Cardiac septum (tissue), 1 donor: ENCODE data around the gene KLF2. TPM values are rescaled to one million over a fixed set of nuclear protein-coding genes. Genes with fewer than 3 reads are reported as not detected.
"Not testable (repeated sequence)": the region's sequence is repeated elsewhere in the genome, so short reads cannot be mapped to it uniquely, and the experiment has no call there.

Experiments
- DNase-seq: peaks from one replicate; pipeline ENCODE4 v3.0.0-alpha.2; 2020; ENCODE audit warnings: low spot score
- intact Hi-C: fragments of 100-400 bp; cut with DNase I; formaldehyde crosslinking; loops from one replicate; pipeline ENCODE4 v1.14.0; 2022
- total RNA-seq: library from RNA; stranded (reverse); fragmentation: NEBNext Ultra II Directional; extraction: Animal tissue kit (Norgen Biotek cat#: 25700); gene quantifications from one replicate; pipeline ENCODE4 v1.2.1, GENCODE V29; 2021
- donor health status: DM: no; HTN: no; CAD: no.

Gene KLF2
- total RNA-seq, 1 donor from 2014 or later: 44.6 TPM

- DNase-seq: no peak
- intact Hi-C loops: no loop called here
Observed at GRCh38 chr19:16330806-16331690, 6.4 kb downstream of the KLF2 start.

DNA sequence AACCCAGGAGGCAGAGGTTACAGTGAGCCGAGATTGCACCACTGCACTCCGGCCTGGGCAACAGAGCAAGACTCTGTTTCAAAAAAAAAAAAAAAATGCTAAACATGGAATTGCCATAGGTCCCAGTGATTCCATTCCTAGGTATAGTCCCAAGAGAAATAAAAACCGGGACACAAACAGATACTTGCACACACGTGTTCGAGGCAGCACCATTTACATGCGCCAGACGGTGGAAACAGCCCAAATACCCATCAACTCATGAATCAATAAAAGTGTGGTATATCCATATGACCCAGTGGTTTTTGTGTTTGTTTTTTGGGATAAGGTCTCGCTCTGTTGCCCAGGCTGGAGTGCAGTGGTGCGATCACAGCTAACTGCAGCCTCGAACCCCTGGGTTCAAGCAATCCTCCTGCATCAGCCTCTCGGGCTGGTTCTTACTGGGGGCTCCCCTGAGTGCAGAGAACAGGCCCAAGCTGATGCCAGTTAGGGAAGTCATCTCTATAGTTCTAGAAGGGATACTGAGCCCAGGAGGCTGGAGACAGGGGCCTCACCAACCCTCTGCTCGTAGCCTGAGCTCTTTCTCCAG is 8.5 kb downstream of the KLF2 start:
- intact Hi-C loops: no loop called here

GRCh38 chr19:16334411-16334810 is 9.8 kb downstream of the KLF2 start:
- intact Hi-C loops: no loop called here
- DNase-seq: no peak

More for the DNA sequence above, 8.5 kb downstream of the KLF2 start:
- DNase-seq: no peak

GRCh38 chr19:16335226-16335625 is 10.6 kb downstream of the KLF2 start:
- intact Hi-C loops: no loop called here
- no peak for DNase-seq

DNA sequence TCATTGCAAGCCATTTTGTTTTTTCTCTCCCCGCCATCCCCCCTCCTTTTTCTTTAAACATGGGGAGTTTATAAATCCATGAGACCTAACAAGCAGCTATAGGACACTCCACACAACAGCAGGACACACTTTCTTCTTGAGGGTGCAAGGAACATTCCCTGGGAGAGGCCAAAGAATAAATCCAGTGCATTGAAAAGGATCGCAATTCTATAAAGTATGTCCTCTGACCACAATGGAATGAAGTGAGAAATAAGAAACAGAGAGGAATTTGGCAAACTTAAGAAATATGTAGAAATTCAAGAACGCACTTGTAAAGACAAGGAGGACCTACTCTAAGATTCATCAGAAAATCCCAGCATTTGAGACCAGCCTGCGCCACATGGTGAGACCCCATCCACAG is 11.9 kb downstream of the KLF2 start:
- DNase-seq: no peak
- intact Hi-C loops: no loop called here

DNA sequence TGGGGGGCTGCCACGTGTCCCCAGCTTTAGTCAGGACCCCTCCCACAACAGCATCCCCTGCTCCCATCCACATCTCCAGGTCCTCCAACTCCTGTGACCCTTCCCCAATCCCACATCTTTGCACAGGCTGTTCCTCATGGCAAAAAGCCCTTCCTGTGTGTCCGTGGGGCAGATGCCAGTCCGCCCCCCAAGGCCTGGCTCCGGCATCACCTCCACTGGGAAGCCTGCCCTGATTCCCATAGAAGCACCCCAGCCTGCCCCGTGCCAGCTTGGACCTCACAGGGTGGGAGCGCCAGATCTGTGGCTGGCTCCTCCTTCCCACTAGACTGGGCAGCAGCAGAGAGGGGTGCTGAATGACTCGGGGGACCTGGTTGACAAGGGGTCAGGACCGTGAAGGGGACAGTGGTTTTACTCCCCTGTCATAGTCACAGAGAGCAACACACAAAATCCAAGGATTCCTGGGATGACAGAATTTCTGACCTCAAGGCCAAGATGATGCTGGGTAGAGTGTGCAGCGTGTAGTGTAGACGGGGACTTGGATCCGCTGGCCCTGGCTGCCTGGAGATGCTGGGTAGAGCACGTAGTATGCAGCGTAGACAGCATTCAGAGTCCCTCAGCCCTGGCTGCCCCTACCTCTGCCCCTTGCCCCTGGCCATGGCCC is 13.3 kb downstream of the KLF2 start:
- no peak for DNase-seq
- intact Hi-C loops: no loop called here

DNA sequence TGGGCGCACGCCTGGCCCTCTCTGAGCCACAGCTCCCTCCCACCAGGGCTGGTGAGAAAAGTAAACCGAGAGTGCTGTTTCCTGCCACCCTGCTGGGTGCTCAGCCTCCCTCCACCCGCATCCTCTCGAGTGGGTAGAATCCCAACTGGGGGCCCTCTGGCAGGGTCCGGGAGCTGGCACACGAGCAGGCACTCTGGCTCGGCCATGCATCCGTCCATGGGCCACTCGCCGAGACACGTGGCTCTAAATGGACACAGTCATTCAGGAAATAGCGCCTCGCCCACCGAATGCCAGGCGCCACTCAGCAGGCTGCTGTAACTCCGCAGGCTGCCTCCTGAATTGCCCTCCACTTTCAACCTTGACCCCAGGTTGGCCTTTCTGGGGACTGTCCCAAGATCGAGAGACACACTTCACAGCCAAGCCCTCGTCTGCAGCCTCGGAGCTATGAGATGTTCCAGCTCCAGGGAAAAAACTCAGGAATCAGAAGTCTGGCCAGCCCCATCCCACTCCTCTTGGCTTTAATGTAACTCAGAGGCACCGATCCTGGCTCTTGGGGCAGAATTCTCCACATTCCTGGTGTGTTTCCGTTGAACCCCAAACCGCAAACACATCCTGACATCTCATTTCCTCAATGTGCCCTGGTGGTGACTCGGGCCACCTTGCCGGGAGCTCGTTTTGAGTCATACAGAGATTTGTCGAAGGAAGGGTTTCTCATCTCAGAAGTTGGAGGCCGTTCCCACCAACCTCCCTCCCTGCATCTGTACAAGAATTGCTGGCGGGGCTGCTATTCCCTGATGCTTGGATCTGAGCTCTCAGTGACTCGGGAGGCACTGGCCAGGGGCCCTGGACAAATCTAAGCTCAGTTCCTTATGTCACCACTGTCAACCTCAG is 14.1 kb downstream of the KLF2 start:
- no peak for DNase-seq
- intact Hi-C loops: no loop called here

DNA sequence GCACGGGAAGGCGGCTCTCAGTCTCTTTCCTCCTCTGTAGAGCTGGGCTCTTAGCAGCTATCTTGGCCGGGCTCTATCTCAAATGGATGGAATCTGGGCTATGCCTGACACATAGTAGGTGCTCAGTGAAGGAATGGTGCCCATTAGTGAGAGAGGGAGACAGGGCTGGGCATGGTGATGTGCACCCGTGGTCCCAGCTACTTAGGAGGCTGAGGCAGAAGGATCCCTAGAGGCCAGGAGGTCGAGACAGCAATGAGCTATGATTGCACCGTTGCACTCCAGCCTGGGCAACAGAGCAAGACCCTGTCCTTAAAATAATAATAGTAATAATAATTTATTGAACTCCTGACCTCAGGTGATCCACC is 14.7 kb downstream of the KLF2 start:
- DNase-seq: no peak
- intact Hi-C loops: no loop called here

GRCh38 chr19:16340092-16340491 is 15.5 kb downstream of the KLF2 start:
- DNase-seq: no peak
- intact Hi-C loops: no loop called here

DNA sequence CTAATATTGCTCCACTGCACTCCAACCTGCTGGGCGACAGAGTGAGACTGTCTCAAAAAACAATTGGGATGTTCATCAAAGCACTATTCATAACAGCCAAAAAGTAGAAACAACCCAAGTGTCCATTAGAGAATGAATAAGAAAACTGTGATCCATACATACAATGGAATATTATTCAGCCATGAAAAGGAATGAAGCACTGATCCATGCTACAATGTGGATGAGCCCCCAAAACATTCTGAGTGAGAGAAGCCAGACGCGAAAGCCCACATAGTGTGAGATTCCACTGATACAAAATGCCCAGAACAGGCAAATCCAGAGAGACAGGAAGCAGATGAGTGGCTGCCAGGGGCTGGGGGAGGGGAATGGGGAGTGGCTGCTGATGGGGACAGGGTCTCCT is 16.0 kb downstream of the KLF2 start:
- no peak for DNase-seq

DNA sequence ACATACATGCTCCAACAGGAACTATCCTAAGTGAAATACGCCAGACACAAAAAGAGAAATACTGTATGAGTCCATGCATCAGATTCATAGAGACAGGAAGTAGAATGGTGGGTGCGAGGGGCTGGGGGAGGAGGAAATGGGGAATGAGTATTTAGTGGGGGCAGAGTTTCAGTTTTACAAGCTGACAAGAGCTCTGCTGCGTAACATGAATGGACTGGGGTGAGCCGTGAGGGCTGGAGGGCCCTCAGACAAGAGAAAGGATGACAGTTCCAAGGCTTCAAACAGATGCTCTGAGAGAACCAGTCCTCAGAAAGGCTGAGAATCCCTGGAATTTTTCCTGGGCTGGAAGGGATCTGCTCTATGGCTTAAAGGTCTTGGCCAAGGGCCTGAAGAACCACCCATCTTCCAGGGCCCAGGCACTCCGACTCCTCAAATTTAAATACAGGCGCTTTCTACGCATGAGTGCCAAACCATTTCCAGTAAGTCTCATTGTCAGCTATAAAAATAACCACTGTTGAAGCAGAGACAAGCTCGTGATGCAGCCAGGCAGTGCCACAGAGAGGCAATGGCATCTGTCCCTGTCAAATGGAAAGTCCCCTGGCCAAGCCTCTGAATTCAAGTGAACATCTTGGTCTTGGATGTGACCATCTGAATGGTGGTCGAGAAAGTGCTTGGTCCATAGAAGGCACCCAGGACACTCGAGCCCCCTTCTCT is 17.5 kb downstream of the KLF2 start:
- intact Hi-C loops: loop anchor here (1.0 to 2.0 kb wide), 2 partner anchors 10 to 15 kb away; no protein-coding TSS in a partner anchor
- peak; percentile 83 for DNase-seq

More for the DNA sequence above, 16.0 kb downstream of the KLF2 start:
- intact Hi-C loops: no loop called here

DNA sequence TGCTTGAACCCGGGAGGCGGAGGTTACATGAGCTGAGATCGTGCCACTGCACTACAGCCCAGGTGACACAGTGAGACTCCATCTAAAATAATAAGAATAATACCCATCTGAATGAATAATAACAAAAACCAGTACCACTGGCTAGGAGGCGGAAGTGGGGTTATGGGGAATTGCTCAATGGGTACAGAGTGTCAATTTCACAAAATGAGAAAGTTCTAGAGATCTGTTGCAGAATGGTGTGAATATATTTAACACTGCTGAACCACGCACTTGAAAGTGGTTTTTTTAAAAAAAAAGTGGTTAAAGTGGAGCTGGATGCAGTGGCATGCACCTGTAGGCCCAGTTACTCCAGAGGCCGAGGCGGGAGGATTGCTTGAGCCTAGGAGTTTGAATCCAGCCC is 18.5 kb downstream of the KLF2 start:
- DNase-seq: no peak
- intact Hi-C loops: loop anchor here (2.0 kb wide), 1 partner anchor 16 kb away; no protein-coding TSS in a partner anchor

DNA sequence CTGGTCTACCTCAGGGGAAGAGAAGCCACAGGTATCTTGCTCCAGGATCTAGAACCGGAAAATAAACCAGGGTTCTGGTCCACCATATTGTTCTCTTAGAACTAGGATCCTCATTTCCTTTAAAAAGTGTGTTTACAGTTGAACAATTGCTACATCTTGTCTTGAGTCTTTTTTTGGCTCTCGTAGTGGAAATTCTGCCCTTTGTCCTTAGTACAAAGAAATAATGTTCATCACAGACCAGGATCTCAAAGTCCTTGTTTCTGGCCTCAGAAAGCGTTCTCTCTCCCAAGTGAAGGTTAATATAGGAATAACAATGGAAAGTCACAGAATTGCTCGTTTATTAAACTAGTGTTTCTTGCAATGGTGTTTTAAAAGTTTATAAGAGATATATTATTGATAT is 20.8 kb downstream of the KLF2 start:
- no peak for DNase-seq
- intact Hi-C loops: no loop called here

DNA sequence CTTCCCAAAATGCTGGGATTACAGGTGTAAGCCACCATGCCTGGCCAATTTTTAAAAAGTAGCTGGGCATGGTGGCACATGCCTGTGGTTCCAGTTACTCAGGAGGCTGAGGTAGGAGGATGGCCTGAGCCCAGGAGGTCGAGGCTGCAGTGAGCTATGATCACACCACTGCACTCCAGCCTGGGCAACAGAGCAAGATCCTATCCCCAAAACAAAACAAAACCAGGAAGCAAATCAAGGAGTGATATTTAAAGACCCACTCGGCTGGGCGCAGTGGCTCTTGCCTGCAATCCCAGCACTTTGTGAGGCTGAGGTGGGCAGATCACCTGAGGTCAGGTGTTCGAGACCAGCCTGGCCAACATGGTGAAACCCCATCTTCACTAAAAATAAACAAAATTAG is 22.5 kb downstream of the KLF2 start:
- DNase-seq, intact Hi-C loops: not testable (repeated sequence)

GRCh38 chr19:16347706-16348105 is 23.1 kb downstream of the KLF2 start:
- intact Hi-C loops: no loop called here

GRCh38 chr19:16349551-16350152 is 25.0 kb downstream of the KLF2 start:
- intact Hi-C loops: no loop called here
- no peak for DNase-seq

More at GRCh38 chr19:16347706-16348105, 23.1 kb downstream of the KLF2 start:
- no peak for DNase-seq

DNA sequence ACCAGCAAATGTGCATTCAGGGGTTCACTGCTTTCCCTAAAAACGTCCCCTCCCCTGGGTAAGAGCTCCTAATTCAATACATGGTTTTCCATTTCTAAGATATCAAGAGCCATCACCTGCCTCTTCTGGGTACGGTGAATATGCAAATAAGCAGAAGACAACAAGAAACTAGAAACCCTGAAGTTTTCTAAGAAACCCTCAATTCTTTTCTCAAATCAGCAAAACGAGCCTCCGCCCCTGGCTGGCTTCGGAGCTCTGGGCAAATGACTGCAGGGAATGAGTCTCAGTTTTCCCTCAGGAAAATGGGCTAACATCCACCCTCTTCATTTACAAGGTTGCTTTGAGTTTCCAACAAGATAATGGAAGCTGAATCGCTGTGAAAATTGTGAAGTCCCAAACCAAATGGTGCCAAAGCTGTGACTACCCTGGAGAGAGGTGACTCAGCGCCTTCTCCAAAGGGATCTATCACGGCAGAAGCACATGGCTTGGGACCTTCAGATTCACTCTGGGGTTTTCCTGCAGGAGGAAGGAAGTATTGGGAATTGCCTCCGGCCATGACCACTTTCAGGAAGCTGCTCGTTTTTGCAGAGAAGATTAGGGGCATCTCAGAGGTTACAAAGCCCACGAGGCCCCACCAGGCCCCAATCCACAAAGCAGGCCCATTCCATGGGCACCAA is 26.6 kb downstream of the KLF2 start:
- intact Hi-C loops: no loop called here
- no peak for DNase-seq
